Heart right ventricle (tissue), 16 donors: ENCODE results near the gene SLC35G6. TPM values are rescaled to one million over a fixed set of nuclear protein-coding genes. Genes with fewer than 3 reads are reported as not detected.
A peak's percentile ranks its signal among the peaks of the same experiment; 100 is the strongest.

Source experiments
- ATAC-seq, 8 donors: fragments of 200-7000 bp; cut with Tn5 transposase; one replicate each; pipeline ENCODE4 v1.9.1; 2020; ENCODE audit warnings: mild to moderate bottlenecking in 8 of 8, moderate library complexity in 8 of 8, moderate number of reproducible peaks in 1 of 8
- DNase-seq, 2 donors: peaks; one replicate each; pipeline ENCODE4 v3.0.0-alpha.2; 2020
- H3K27ac ChIP-seq, 10 donors: fragments of 200-600 bp; sonication (generic) in 2 of 10; one replicate each; pipeline versions ENCODE4 v1.5.0 to v1.8.0; 2020 to 2022; ENCODE audit warnings: mild to moderate bottlenecking in 3 of 10
- H3K27me3 ChIP-seq, 7 donors: fragments of 200-600 bp; one replicate each; pipeline ENCODE4 v1.8.0; 2021 to 2022; ENCODE audit warnings: mild to moderate bottlenecking in 2 of 7
- H3K36me3 ChIP-seq, 9 donors: fragments of 200-600 bp; sonication (generic) in 1 of 9; one replicate each; pipeline versions ENCODE4 v1.5.0 to v1.8.0; 2020 to 2022; ENCODE audit warnings: mild to moderate bottlenecking in 2 of 9
- H3K4me1 ChIP-seq, 9 donors: fragments of 200-600 bp; sonication (generic) in 1 of 9; one replicate each; pipeline versions ENCODE4 v1.5.0 to v1.8.0; 2020 to 2022; ENCODE audit warnings: mild to moderate bottlenecking in 4 of 9
- H3K4me3 ChIP-seq, 10 donors: fragments of 200-600 bp; sonication (generic) in 2 of 10; one replicate each; pipeline versions ENCODE4 v1.5.0 to v1.8.0; 2020 to 2022; ENCODE audit warnings: mild to moderate bottlenecking in 7 of 10, moderate library complexity in 2 of 10
- H3K9me3 ChIP-seq, 11 donors: fragments of 200-600 bp in 10 of 11; sonication (generic) in 2 of 11; one replicate each; pipeline versions ENCODE4 v1.5.0 to v1.8.0; 2013 to 2022; ENCODE audit warnings: mild to moderate bottlenecking in 2 of 11, control low read depth in 1 of 11, moderate library complexity in 1 of 11
- CTCF ChIP-seq, 9 donors: fragments of 200-600 bp; sonication (generic) in 2 of 9; IDR thresholded peaks; one replicate each; pipeline versions ENCODE4 v1.5.0 to v1.8.0; 2021 to 2022; ENCODE audit warnings: antibody characterized with exemption in 9 of 9, mild to moderate bottlenecking in 5 of 9, moderate library complexity in 1 of 9
- WGBS, 2 donors: extraction: QIAGEN DNeasy Blood & Tissue Kit; methylation state at CpG; one replicate each; pipeline ENCODE4 v1.1.7; 2013; ENCODE audit warnings: inconsistent platforms in 1 of 2; 5-methylcytosine and 5-hydroxymethylcytosine counted together
- intact Hi-C, 10 donors: fragments of 100-400 bp; cut with DNase I; formaldehyde crosslinking; loops; one replicate each; pipeline versions ENCODE4 v1.11.1 to v1.14.2; 2022
- polyA plus RNA-seq, 2 donors: library from polyadenylated mRNA; stranded (reverse); fragments of 200-250 nt; gene quantifications; one replicate each; pipeline ENCODE4 v1.2.3, GENCODE V29; 2013
- total RNA-seq, 10 donors: library from RNA; stranded (reverse); fragmentation: NEBNext Ultra II Directional in 3 of 10; extraction: Animal tissue kit (Norgen Biotek cat#: 25700) in 3 of 10; gene quantifications; one replicate each; pipeline versions ENCODE4 v1.2.1 to v1.2.4, GENCODE V29; 2021 to 2023
- donor health status: Arrhythmogenic right ventricular cardiomyopathy.
- donor health status: ischemic (EF 13 %, LVEDD 7.1; RV severe dilation, severe dysfunction).
- donor health status: healthy with polysubstance abuse.
- donor health status: DM: no; HTN: yes; CAD: no.
- donor health status: DM: no; HTN: no; CAD: no.
- donor health status: ischemic (EF 25% LVEDD 6.9; RV normal size, moderate dysfunction).
- donor health status: ischemic (EF 25% LVEDD 5.7; RV mildly dilated, moderate dysfunction).
- donor health status: healthy.
- donor health status: DM: yes; HTN: yes; CAD: no.
- donor health status: Ischemic cardiomyopathy.
- donor health status: ischemic (EF 35%, LVEDD 5.7; RV mildly dilated, moderate dysfunction).
- donor health status: nonischemic (EF 11% LVEDD 7.7; RV severe dilation, severe dysfunction).
- donor health status: DM: yes; HTN: yes; CAD: no.
- donor health status: PGD.
- donor health status: ischemic (EF 29% LVEDD 5.4; RV normal size, mild dysfunction).
- donor health status: nonischemic (EF 23%, LVEDD 6.1; RV moderate dilation, normal function).

Gene SLC35G6
- total and polyA plus RNA-seq, 12 donors: not detected

DNA sequence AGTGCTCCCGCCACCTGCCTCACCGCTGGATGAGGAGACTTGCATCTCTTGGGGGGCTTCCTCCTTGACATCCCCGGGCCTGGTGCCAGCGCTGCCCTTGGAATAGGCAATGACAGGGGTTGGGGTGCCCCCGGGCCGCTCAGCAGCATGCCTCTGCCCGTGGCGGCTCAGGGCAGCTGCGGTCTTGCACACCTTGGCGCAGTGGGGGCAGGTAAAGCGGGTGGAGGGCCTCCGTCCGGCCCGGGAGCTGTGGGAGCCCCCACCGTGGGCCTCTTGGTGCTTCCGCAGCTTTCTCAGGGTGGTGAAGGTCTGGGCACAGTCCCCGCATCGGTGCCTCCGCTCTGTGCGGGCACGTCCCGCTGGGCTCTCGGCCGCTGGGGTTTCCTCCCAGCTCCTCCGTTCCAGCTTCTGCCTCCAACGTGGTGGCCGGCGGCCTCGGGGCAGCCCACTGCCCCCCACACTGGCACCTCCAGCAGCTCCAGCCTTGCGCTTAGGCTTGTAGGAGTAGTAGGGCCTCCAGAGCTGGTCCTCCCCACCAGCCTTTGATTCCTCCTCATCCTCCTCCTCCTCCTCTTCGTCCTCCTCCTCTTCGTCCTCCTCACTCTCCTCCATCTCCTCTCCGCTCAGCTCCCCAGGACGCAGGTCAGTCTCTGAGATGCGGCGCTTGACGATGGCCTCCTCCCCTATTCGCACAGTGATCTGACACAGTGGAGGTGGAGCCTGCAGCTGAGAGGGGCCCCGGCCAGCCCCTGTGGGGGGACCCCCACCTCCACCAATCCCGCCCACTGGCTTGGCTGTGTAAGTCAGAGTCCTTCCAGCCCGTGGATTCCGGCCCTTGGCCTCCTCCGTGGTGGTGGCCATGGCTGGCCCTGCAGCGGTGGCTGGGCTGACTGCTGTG, 18.5 kb upstream of the SLC35G6 start:
- H3K27me3 ChIP-seq: no peaks in the 10 kb centered on the region
- no peak overlapping the region for H3K27ac ChIP-seq
- H3K4me1 ChIP-seq: peaks cover 8 to 24% (median 20%) of the 10 kb centered on the region in 9 donors
- intact Hi-C loops: no loop called here
- 92% methylated on average over 43 to 44 of the region's 44 CpGs for WGBS, 2 donors
- no peak for TF ChIP-seq CTCF (IDR thresholded peaks at IDR 0.05)
- ATAC-seq (peak in 1 of 8 donors; percentile 17), DNase-seq (no peak)
- no peak overlapping the region for H3K4me3 ChIP-seq
- no peaks in the 10 kb centered on the region for H3K9me3 ChIP-seq
- H3K36me3 ChIP-seq: peaks cover 0 to 58% (median 7%) of the 10 kb centered on the region in 9 donors

DNA sequence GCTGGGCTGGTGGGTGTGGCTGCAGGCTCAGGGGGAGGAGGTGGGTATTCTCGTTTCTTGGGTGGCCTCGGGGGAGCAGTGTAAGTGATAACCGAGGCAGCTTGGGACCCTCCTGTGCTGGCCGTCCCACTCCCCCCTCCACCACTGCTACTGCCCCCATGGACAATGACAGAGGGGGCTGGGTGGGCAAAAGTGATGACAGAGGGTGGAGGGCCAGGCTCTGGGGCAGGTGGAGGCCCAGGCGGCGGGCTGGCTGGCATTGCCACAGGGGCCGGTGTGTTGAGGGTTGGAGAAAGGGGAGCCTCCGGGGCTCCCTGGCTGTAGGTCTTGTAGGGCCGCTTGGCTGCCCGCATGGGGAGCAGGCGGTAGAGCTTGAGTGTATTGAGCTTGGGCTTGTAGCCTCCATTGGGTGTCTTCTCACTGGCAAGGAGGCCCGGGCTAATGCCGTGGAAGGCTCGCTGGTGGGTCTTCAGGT, 17.8 kb upstream of the SLC35G6 start:
- no peak overlapping the region for H3K27ac ChIP-seq
- DNase-seq: no peak
- ATAC-seq: no peak
- peaks cover 0 to 60% (median 7%) of the 10 kb centered on the region in 9 donors for H3K36me3 ChIP-seq
- TF ChIP-seq CTCF (IDR thresholded peaks at IDR 0.05): no peak
- 85 to 86% methylated on average over 14 of the region's 14 CpGs for WGBS, 2 donors
- H3K4me3 ChIP-seq: no peak overlapping the region
- intact Hi-C loops: no loop called here
- H3K4me1 ChIP-seq: peaks cover 8 to 30% (median 26%) of the 10 kb centered on the region in 9 donors
- no peaks in the 10 kb centered on the region for H3K9me3 ChIP-seq
- H3K27me3 ChIP-seq: no peaks in the 10 kb centered on the region

- H3K36me3 ChIP-seq: peaks cover 0 to 63% (median 7%) of the 10 kb centered on the region in 9 donors
- H3K9me3 ChIP-seq: no peaks in the 10 kb centered on the region
- intact Hi-C loops: no loop called here
- no peak overlapping the region for H3K4me3 ChIP-seq
- DNase-seq (no peak), ATAC-seq (no peak)
- H3K27ac ChIP-seq: no peak overlapping the region
- H3K4me1 ChIP-seq: peaks cover 8 to 32% (median 31%) of the 10 kb centered on the region in 9 donors
- no peak for TF ChIP-seq CTCF (IDR thresholded peaks at IDR 0.05)
- 91 to 95% methylated on average over 9 of the region's 9 CpGs for WGBS, 2 donors
- H3K27me3 ChIP-seq: no peaks in the 10 kb centered on the region
Observed at GRCh38 chr17:7464081-7464480, 17.2 kb upstream of the SLC35G6 start.

- H3K9me3 ChIP-seq: no peaks in the 10 kb centered on the region
- peak overlapping the region in 8 of 10 donors; percentile 73 to 88 (median 80) for H3K27ac ChIP-seq
- H3K4me1 ChIP-seq: peaks cover 13 to 47% (median 42%) of the 10 kb centered on the region in 9 donors
- ATAC-seq (peak in 3 of 8 donors; percentile 12 to 29 (median 14)), DNase-seq (no peak)
- H3K4me3 ChIP-seq: no peak overlapping the region
- 88 to 91% methylated on average over 33 of the region's 33 CpGs for WGBS, 2 donors
- no peak for TF ChIP-seq CTCF (IDR thresholded peaks at IDR 0.05)
- H3K36me3 ChIP-seq: peaks cover 0 to 63% (median 7%) of the 10 kb centered on the region in 9 donors
- intact Hi-C loops: no loop called here
- no peaks in the 10 kb centered on the region for H3K27me3 ChIP-seq
Observed at GRCh38 chr17:7465597-7466275, 15.5 kb upstream of the SLC35G6 start.
